SK-N-SH (cell line): Measurements from ENCODE around the gene VASN. TPM values are rescaled to one million over a fixed set of nuclear protein-coding genes. Genes with fewer than 3 reads are reported as not detected.
A peak's percentile ranks its signal among the peaks of the same experiment; 100 is the strongest.

Experiments used
- CTCF ChIA-PET: fragments of 300-600, 350-600 bp; formaldehyde crosslinking; extraction: SDS; loops from one replicate; lab custom pipeline; 2021; lab: Yijun Ruan, JAX
- POLR2A ChIA-PET: fragments of 350-600 bp; sonication (Branson Sonifier 250); formaldehyde crosslinking; extraction: SDS; loops from one replicate; lab custom pipeline; 2020; ENCODE audit warnings: antibody characterized with exemption, inconsistent platforms; lab: Yijun Ruan, JAX
- DNase-seq: peaks from one replicate; pipeline ENCODE4 v3.0.0; 2012
- H2AFZ ChIP-seq: fragments of 200-600 bp; sonication (generic); 2 replicates; pipeline ENCODE4 v1.8.1; 2016; ENCODE audit warnings: antibody characterized with exemption, mild to moderate bottlenecking, low read depth
- H3F3A ChIP-seq: fragments of 200-600 bp; sonication (generic); replicated peaks from 2 replicates; pipeline ENCODE3; 2016; ENCODE audit warnings: antibody characterized with exemption, mild to moderate bottlenecking; ENCODE audit not compliant: insufficient read depth
- H3K27ac ChIP-seq, 2 experiments: fragments of 200-500 bp in 1 of 2; fragments of 200-600 bp in 1 of 2; sonication (Bioruptor generic) in 1 of 2; sonication (generic), shearing (Covaris generic) in 1 of 2; 2 replicates each; pipeline versions ENCODE4 v1.5.1 to v1.6.1; 2014 to 2016; ENCODE audit warnings: low read depth in 2 of 2, inconsistent platforms in 1 of 2, low read length in 1 of 2, mild to moderate bottlenecking in 1 of 2, mixed read lengths in 1 of 2
- H3K27me3 ChIP-seq: fragments of 200-600 bp; sonication (generic), shearing (Covaris generic); 2 replicates; pipeline ENCODE4 v1.6.1; 2016; ENCODE audit warnings: mixed run types; ENCODE audit not compliant: insufficient read depth
- H3K36me3 ChIP-seq, 2 experiments: fragments of 200-500 bp in 1 of 2; fragments of 200-600 bp in 1 of 2; sonication (Bioruptor generic) in 1 of 2; sonication (generic) in 1 of 2; replicated peaks in 1 of 2; 2 replicates each; pipeline versions ENCODE3 to v1.5.1; 2014 to 2016; ENCODE audit warnings: low read length in 1 of 2, mild to moderate bottlenecking in 1 of 2; ENCODE audit not compliant: insufficient read depth in 2 of 2, control insufficient read depth in 1 of 2
- H3K4me1 ChIP-seq, 2 experiments: fragments of 200-500 bp in 1 of 2; fragments of 200-600 bp in 1 of 2; sonication (Bioruptor generic) in 1 of 2; sonication (generic), shearing (Covaris generic) in 1 of 2; 2 replicates each; pipeline versions ENCODE4 v1.5.1 to v1.6.1; 2014 to 2016; ENCODE audit warnings: low read depth in 1 of 2, low read length in 1 of 2, mixed run types in 1 of 2; ENCODE audit not compliant: insufficient read depth in 2 of 2, control insufficient read depth in 1 of 2
- H3K4me2 ChIP-seq: fragments of 200-600 bp; sonication (generic), shearing (Covaris generic); 2 replicates; pipeline ENCODE4 v1.6.1; 2017; ENCODE audit warnings: mixed run types
- H3K4me3 ChIP-seq, 2 experiments: fragments of 200-500 bp in 1 of 2; fragments of 200-600 bp in 1 of 2; sonication (Bioruptor generic) in 1 of 2; sonication (generic), shearing (Covaris generic) in 1 of 2; 2 replicates each; pipeline versions ENCODE4 v1.5.1 to v1.8.1; 2014 to 2016; ENCODE audit warnings: low read depth in 2 of 2, inconsistent platforms in 1 of 2, low read length in 1 of 2, mild to moderate bottlenecking in 1 of 2, mixed read lengths in 1 of 2, moderate library complexity in 1 of 2
- H3K79me2 ChIP-seq: fragments of 200-600 bp; sonication (generic); 2 replicates; pipeline ENCODE4 v1.8.1; 2017; ENCODE audit warnings: mild to moderate bottlenecking; ENCODE audit not compliant: insufficient read depth
- H3K9ac ChIP-seq: fragments of 200-600 bp; sonication (generic); 2 replicates; pipeline ENCODE4 v1.6.1; 2017; ENCODE audit warnings: mixed run types
- H3K9me2 ChIP-seq: fragments of 200-600 bp; sonication (generic); 2 replicates; pipeline ENCODE4 v1.6.1; 2017; ENCODE audit warnings: mixed run types
- H3K9me3 ChIP-seq: fragments of 200-600 bp; sonication (generic); 2 replicates; pipeline ENCODE4 v1.6.1; 2017; ENCODE audit warnings: mixed run types, mild to moderate bottlenecking, moderate library complexity
- H4K20me1 ChIP-seq: fragments of 200-600 bp; sonication (generic); 2 replicates; pipeline ENCODE4 v1.6.1; 2017; ENCODE audit warnings: mild to moderate bottlenecking, mixed run types; ENCODE audit not compliant: insufficient read depth
- CHD2 ChIP-seq: fragments of 150-350 bp; IDR thresholded peaks from 2 replicates; pipeline ENCODE4 v1.6.1; 2018; ENCODE audit warnings: low read length; ENCODE audit not compliant: partially characterized antibody
- CTCF ChIP-seq: fragments of 200-600 bp; sonication (generic); IDR thresholded peaks from 2 replicates; pipeline ENCODE4 v1.6.1; 2017; ENCODE audit warnings: antibody characterized with exemption, mild to moderate bottlenecking, moderate library complexity
- ELF1 ChIP-seq: IDR thresholded peaks from 2 replicates; pipeline ENCODE4 v1.4.0; 2012
- FOSL2 ChIP-seq: IDR thresholded peaks from 2 replicates; pipeline ENCODE4 v1.4.0; 2012; ENCODE audit warnings: low read depth, mild to moderate bottlenecking, moderate library complexity, borderline replicate concordance
- GABPA ChIP-seq: IDR thresholded peaks from 2 replicates; pipeline ENCODE4 v1.4.0; 2012; ENCODE audit warnings: low read depth, mild to moderate bottlenecking
- GATA2 ChIP-seq: sonication (generic); formaldehyde crosslinking; IDR thresholded peaks from 2 replicates; pipeline ENCODE4 v1.5.0; 2020; ENCODE audit warnings: mild to moderate bottlenecking, missing genetic modification reagents
- MEF2A ChIP-seq: IDR thresholded peaks from 2 replicates; pipeline ENCODE4 v1.4.0; 2012; ENCODE audit warnings: low read depth, borderline replicate concordance
- MXI1 ChIP-seq: IDR thresholded peaks from 2 replicates; pipeline ENCODE4 v1.6.1; 2012; ENCODE audit warnings: mild to moderate bottlenecking, low read depth, low read length, improper control_type of control experiment
- RFX5 ChIP-seq: IDR thresholded peaks from 2 replicates; pipeline ENCODE4 v1.6.1; 2012; ENCODE audit warnings: mild to moderate bottlenecking, improper control_type of control experiment, low read length
- RXRA ChIP-seq: IDR thresholded peaks from 2 replicates; pipeline ENCODE4 v1.4.0; 2012; ENCODE audit warnings: low read depth, mild to moderate bottlenecking, borderline replicate concordance
- SMC3 ChIP-seq: IDR thresholded peaks from 2 replicates; pipeline ENCODE4 v1.6.1; 2012; ENCODE audit warnings: low read depth, low read length, improper control_type of control experiment
- USF2 ChIP-seq: fragments of 150-350 bp; IDR thresholded peaks from 2 replicates; pipeline ENCODE4 v1.6.1; 2017; ENCODE audit warnings: antibody characterized with exemption, low read length, low read depth, borderline replicate concordance
- YY1 ChIP-seq: IDR thresholded peaks from 2 replicates; pipeline ENCODE4 v1.4.0; 2012; ENCODE audit warnings: low read depth, mild to moderate bottlenecking
- WGBS: methylation state at CpG from one replicate; pipeline ENCODE4 v1.1.6; 2017; ENCODE audit warnings: low lambda C conversion rate; 5-methylcytosine and 5-hydroxymethylcytosine counted together
- polyA plus RNA-seq, 3 experiments: library from polyadenylated mRNA; depleted of rRNA; stranded (reverse); fragments of >200 nt; gene quantifications; 2 replicates each; pipeline ENCODE4 v1.2.3, GENCODE V29; 2012

Gene VASN
- polyA plus RNA-seq, 1 of the 3 experiments (the other 2 are of a cell fraction) = 37.4 TPM

DNA sequence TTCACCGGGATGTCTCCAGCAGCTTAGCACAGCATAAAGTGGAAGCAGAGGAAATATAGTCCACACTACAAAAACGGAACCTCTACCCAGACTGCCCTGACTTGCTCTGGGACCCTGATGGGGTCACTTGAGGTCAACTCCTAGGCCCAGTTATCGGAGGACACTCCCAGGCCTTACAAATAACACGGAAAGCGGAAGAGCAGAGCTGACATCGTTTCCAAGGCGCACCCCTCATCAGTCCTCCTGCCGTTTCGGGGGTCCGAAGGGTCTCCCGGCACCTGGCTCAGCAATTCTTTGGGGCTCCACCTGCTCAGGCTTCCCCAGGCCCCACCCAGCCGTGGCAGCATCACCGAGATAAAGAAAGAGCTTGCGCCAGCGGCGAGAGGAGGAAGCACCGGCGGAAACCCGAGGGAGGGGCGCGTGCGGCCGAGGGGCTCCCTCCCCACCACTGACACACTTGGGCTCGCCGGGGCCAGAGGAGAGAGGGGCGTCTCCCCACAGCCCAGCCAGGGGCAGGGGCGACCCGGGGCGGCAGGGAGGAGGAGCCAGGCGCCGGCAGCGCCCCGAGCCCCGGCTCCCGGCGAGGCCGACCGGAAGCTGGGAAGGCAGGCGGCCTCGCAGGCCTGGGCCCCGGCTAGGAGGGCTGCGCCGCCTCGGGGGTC lies 44.0 kb downstream of the VASN start:
- POLR2A ChIA-PET = interaction anchor here (2.1 kb wide), 1 partner anchor 23 kb away, joined by 10 read pairs; no protein-coding TSS in a partner anchor
- WGBS = 19% methylated on average over 17 of the region's 44 CpGs
- CTCF ChIA-PET = interaction anchor here (0.9 to 13.6 kb wide), 7 partner anchors 13 to 91 kb away, joined by 3 to 189 read pairs (median 4); no protein-coding TSS in a partner anchor

More for the DNA sequence above, 44.0 kb downstream of the VASN start:
- Histone ChIP-seq H3K79me2 (peaks cover 29% of the 10 kb centered on the region; the same call in 1 of the 2 replicates), H3K27ac (peak overlapping the region; percentile 20 to 58; a peak in 2 of 4 replicates), H3K27me3 (no peaks in the 10 kb centered on the region), H3K9ac (peak overlapping the region; percentile 82), H4K20me1 (peaks cover 7% of the 10 kb centered on the region; the same call in 1 of the 2 replicates), H3K4me2 (peak overlapping the region; percentile 99), H3K4me1 (peaks cover 6 to 27% of the 10 kb centered on the region in 2 experiments; a peak in 1 of 4 replicates), H3K36me3 (peaks cover 0 to 6% of the 10 kb centered on the region in 2 experiments), H3F3A (peaks cover 3% of the 10 kb centered on the region), H3K9me2 (no peaks in the 10 kb centered on the region), H3K4me3 (peak overlapping the region; percentile 78 to 87), H2AFZ (peak overlapping the region; percentile 80; the same call in 1 of the 2 replicates), H3K9me3 (no peaks in the 10 kb centered on the region)
- DNase-seq = peak; percentile 77
- TF ChIP-seq SMC3 = no peak
- TF ChIP-seq MXI1 = no peak
- no peak for TF ChIP-seq CHD2
- TF ChIP-seq RFX5 = no peak
- TF ChIP-seq RXRA = no peak; the same call in 1 of the 2 replicates
- TF ChIP-seq GABPA = no peak
- no peak for TF ChIP-seq MEF2A
- TF ChIP-seq CTCF = no peak
- TF ChIP-seq YY1 = no peak
- TF ChIP-seq USF2 = no peak
- TF ChIP-seq ELF1 = no peak
- TF ChIP-seq GATA2 = no peak
- TF ChIP-seq FOSL2 = no peak
